NCI-H510A treated with DMSO at 0.1 percent for 48 hours (cell line): ENCODE results near the gene SLC2A9.

Experiments used
- DNase-seq: peaks from one replicate; lab custom pipeline; 2025; lab: John Stamatoyannopoulos, UW

SLC2A9 gene

DNA sequence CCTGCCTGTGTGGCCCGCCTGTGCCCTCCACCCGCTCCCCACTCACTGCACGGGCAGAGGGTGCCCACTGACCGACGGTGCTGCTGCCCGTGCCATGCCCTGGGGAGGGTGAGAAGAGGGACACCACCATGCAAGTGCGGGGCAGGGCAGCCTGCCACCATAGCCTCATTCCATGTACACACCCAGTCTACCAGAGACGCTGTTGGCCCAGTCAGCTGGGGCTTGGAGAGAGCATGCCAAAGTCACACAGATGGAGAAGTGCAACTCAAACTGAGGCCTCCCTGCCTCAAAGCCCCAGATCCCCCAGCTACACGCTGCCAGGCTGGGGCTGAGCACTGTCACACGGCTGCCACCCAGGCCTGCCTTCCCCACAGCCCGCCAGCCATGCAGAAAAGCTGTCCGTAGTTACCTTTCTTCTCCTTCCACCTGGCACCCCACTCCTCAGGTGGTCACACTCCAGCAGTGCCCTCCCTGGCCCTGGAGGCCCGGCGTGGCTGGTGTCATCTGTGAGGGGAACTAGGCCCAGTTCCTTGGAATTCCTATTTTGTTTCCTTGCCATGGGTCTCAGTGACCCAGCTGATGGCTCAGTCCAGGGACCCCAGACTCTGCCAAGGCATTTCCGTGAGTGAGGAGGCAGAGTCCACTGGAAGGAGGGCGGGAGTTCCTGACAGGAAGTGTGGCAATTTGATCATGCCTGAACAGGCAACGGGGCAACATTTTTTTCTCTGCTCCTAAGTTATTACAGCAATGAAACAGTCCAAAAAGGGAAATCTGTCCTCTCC is at the start of gene SLC2A9:
SLC2A9 (minus strand) TSS at position 627 of the 782 bp plus-strand sequence; CDS start at position 559, 68 bp downstream.
- no peak for DNase-seq

DNA sequence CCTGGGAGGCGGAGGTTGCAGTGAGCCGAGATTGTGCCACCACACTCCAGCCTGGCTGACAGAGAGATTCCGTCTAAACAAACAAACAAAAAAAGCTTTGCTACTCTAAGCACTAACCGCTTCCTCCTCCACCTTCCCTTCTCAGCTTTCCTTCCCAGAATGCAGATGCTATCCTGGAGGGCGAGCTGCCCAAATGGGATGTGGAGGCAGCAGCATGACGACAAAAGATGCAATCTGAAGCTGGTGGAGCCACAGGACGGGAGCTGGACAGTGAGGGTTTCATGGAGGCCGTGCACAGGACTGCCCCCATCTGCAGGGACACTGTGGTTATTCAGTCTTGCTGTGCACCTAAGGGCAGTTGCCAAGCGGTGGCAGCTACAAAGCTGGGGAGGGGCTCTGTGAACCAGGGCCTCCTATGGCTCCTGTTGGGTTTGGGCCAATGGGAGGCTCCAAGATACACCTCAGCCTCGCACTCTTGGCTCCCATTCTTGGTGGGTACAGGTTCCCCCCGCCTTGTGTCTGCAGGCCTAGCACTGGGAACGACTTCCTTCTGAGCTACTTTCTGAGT is 47.9 kb upstream of the SLC2A9 start:
- no peak for DNase-seq

DNA sequence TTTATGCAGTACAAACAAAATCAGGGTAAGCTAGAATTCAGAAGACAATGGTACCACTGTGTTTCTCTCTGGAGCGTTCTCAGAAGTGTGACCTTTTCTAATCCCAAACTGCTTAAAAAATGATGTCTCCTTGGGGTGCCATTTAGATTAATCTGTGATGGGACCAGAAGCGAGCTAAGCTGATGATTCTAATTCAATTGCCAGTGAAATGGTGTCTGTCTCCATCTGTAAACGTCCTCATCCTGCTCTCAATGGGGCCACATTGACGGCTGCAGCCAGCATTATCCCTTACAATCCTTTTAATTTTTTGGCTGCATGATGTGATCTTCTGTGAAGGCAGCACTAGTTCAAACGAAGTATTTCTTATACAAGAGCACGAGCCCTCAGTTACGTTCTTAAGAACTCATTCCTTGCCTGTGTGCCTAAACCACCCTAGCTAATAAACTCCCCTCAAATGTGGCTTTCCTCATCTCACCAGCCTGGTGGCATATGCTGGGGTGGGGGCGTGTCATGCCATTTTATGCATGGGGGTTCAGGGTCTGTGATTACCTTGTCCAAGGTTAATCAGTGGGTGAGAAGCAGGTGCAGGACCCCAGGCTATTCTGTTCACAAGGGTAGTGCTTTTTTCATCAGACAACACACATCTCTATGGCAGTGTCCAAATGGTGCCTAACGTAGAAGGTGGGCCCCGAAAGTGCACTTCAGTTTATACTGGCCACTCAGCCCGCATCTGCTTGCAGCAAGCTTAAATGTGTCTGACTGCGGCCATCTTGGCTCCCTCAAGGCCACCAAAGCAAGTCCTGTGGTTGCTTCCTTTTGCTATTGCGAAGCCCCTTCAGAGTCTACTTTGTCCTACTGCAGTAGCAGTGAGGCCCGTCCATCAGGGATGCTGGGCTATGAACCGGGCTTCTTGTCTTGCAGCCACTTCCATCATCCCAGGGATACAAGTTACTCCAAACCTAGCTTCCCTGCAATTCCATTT is 45.7 kb upstream of the SLC2A9 start:
- DNase-seq: no peak

DNA sequence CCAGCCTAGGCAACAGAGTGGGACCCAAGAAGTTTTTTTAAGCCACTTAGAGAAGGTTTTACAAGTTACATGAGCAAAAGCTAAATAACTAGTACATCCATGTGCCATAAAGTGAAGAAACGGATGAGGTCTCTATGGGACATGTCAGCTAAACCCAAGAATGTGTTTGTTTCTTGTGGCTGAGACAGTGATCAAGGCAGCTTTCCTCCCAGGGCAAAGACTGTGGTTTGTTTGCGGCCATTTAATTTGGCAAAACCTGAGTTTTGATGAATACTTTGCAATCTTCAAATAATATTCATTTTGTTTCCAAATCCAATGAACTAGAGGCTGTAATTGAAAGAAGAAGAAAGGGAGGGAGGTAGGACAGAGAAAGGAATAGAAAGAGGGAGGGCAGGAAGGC is 44.9 kb upstream of the SLC2A9 start:
- DNase-seq: no peak

DNA sequence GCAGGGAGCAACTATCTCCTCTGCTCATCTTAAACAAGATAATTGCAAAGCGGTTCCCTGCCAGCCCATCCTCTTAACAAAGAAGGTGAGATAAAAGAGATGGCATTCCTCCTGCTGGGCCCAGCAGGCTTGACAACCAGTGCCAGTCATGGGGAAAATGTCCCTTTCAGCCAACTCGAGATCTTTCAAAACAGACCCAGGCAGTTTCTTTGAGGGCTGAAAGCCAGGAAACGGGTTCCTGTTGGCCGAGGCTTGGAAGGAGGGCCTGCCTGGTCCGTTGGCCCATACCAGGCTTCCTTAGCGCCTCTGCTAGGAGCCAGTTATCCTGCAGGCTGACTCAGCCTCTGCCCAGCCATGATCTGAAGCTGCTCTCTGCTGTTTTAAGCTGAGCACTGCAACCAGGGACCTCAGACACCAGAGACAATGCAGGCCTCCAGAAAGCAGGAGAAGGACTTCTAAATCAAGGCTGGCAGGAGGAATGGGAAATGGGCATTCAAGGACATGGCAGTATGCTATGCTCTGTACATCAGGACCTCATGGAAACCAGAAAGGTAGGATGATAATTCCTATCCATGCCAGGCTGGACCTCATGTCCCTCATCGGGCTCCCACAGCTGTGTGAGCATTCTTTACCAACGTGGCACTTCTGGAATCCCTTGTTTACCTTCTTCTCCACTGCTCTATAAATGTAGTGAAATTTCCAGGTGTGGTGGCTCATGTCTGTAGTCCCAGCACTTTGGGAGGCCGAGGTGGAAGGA is 42.4 kb upstream of the SLC2A9 start:
- DNase-seq: no peak

DNA sequence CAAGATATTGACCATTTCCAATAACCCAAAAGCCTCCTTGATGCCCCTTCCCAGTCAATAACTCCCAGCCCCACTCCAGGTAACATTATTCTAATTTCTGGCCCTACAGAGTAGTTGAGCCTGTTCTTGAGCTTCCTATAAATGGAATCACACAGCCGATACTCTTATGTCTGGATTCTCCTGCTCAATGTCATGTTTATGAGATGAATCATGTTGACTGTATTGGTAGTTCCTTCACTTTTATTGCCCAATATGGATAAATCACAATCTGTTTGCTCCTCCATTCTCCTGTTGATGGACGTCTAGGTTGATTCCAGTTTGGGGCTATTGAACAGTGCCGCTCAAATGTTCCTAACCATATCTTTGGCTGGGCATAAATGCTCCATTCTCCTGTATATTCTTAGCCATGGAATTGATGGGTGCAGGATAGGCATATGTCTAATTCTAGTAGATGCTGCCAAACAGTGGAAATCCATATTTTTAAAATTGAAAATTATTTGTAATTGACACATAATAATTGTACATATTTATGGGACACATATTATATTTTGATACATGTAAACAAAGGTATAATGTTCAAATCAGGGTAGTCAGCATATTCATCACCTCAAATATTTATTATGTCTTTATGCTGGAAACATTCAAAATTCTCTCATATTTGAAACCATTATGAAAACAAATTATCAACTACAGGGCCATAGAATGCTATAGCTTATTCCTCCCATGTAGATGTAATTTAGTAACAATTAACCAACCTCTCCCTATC is 40.5 kb upstream of the SLC2A9 start:
- no peak for DNase-seq

DNA sequence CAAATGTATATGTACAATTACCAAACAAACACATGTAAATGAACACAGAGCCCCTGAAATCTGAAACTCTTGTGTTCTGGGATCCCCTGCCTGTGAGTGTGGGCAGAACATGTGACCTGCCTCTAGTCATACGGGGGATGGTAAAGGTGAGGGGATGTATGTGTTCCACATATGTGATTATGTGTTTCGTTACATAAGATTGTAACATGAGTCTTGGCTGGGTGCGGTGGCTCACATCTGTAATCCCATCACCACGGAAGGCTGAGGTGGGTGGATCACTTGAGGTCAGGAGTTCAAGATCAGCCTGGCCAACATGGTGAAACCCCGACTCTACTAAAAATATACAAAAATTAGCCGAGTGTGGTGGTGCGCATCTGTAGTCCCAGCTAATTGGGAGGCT is 37.1 kb upstream of the SLC2A9 start:
- DNase-seq: no peak

DNA sequence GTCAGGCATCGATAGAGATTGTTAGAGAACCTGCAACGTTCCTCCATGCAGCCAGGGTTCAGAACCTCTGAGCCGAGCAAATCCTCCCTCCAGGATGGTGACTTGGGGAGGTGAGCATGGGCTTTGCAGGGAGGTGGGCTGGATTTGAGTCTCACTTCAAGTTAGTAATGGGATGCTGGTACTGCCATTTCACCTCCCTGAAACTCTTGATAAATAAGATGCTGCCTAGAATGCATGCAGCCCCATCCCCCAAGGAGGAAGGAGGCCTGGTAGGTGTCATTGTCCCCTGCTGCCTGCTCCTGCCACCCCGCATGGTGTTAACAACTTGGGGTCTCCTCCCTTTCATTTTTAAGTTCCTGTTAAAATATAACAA is 35.7 kb upstream of the SLC2A9 start:
- DNase-seq: no peak

DNA sequence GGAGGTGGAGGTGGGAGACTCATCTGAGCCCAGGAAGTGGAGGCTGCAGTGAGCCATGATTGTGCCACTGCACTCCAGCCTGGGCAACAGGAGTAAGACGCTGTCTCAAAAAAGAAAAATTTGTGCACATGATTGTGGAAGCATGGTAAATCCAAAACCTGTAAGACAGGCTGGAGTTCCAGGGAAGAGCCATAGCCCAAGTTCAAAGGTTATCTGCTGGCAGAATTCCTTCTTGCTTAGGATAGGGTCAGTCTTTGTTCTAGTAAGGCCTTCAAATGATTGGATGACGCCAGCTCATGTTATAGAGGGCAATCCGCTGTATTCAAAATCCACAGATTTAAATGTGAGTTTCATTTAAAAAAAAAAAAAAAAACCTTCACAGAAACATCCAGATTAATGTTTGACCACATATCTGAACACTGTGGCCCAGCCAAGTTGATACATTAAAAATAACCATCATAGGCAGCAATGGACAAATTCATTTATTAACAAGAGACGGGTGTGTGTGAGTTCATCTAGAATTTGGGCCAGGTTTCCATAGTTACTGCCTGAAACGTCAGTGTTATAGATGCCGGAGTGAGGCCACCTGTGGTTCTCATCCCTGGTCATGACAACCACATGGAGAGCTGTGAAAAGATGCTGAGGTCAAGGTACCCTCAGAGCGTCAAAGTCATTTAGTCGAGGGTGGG is 35.2 kb upstream of the SLC2A9 start:
- no peak for DNase-seq

DNA sequence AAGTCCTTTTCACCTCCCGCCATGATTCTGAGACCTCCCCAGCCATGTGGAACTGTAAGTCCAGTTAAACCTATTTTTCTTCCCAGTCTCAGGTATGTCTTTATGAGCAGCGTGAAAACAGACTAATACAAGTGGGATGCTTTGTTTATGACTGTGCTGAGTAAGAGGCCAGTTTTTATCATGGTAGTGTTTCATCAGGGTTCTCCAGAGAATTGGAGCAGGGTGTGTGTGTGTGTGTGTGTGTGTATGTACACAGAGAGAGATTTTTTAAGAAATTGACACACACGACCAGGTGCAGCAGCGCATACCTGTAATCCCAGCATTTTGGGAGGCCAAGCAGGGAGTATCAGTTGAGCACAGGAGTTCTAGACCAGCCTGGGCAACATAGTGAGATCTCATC is 34.6 kb upstream of the SLC2A9 start:
- DNase-seq: no peak

DNA sequence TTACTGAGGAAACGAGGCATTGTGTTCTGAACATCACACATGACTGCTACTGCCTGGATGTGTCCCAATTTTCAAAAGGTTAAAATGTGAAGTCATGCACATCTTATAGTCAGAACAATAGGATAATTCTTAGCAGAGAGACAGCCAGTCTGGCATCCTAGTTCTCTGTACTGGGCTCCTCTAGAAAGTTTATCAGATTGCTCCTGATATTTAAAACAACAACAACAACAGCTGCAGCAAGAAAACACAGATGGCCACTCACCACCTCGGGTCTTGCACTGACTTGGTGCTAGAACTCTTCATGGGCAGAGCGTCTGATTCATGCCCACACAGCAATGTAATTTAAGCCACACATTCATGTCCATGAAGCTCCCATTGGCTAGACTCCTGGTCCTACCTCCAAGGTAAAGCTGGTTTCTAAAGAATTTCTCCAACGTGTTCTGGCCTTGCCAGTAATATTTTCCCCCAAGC is 33.3 kb upstream of the SLC2A9 start:
- no peak for DNase-seq

DNA sequence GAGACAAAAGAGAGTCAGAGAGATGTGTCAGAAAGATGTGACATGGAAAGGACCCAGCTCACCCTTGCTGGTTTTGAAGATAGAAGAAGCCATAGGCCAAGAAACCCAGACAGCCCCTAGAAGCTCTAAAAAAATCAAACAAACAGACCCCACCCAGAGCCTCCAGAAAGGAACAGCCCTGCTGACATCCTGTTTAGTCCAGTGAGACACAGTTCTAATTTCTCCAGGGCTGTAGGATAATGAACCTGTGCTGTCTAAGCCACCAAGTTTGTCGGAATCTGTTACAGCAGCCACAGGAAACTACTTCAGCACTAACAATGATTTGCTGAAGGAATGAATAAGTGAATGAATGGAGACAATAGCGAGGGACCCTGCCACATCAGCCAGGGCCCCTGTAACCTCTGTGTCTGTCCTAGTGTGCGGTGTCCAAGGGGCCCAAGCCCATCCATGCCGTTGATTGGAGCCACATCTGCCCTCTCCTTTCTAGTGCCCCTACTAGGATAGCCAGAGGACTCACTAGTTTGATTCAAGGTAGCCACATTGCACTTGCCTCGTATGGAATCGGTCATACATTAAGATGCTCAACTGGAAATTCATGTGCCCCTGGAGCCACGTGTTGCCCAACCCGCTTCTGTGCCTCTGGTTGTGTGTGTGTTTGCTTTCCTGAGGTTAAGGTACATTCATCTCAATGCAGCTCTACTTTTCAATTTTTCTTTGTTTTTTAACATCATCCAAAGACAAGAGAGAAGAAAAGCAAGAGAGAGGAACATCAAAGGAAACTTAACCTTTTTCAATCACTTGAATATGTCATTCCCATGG is 32.5 kb upstream of the SLC2A9 start:
- no peak for DNase-seq

DNA sequence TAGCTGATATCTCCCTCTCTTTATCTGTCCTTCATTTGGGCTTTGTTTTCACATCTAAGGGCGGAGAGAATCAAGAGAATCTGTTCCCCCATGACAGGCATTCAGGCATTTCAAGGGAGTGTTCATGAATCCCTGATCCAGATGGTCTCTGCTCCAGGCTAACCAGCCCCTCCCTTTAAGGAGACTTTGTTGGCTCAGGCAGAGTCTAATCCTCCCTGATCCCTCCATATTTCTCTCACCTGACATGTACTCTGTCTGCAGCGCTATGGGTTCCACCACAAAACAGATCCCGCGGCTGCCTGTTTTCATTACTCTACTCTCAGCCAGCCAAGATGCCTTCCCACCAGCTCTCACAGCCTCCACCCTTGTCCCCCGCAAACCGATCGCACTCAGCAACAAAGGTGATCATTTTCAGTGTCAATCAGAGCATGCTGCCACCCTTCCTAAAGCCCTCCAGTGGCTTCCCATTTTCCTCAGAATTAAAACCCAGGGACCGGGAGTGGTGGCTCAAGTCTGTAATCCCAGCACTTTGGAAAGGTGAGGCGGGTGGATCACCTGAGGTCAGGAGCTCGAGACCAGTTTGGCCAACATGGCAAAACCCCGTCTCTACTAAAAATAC is 30.3 kb upstream of the SLC2A9 start:
- DNase-seq: no peak

DNA sequence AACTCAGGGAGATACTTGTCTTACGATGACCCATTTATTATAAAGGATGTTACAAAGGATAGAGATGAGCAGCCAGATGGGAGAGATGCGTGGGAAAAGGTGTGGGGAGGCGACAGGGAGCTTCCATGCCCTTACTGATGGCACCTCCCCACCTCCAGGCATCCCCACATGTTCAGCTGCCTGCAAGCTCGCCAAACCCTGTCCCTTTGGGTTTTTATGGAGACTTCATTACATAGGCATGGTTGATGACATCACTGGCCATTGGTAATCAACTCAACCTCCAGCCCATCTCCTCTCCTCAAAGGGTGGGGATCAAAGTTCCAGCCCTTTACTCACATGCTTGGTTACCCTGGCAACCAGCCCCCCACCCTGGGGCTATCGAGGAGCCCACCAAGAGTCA is 29.4 kb upstream of the SLC2A9 start:
- no peak for DNase-seq

DNA sequence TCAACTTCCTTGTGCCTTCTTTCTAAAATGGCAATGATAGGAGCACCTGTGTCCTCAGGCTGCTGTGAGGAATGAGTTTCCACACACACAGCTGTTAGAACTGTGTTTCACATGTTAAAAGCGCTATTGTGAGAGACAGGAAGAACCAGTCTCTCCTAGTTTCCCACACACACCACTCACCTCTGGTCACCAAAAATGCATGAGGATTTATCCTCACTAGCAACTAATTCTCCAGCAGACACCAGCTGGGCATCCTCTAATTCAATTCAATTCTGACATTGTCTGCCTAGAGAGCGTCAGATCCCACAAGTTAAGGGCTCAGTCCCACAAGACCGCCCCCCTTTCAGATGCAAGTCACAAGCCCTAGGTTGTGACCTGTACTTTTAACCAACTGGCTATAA is 29.0 kb upstream of the SLC2A9 start:
- no peak for DNase-seq

DNA sequence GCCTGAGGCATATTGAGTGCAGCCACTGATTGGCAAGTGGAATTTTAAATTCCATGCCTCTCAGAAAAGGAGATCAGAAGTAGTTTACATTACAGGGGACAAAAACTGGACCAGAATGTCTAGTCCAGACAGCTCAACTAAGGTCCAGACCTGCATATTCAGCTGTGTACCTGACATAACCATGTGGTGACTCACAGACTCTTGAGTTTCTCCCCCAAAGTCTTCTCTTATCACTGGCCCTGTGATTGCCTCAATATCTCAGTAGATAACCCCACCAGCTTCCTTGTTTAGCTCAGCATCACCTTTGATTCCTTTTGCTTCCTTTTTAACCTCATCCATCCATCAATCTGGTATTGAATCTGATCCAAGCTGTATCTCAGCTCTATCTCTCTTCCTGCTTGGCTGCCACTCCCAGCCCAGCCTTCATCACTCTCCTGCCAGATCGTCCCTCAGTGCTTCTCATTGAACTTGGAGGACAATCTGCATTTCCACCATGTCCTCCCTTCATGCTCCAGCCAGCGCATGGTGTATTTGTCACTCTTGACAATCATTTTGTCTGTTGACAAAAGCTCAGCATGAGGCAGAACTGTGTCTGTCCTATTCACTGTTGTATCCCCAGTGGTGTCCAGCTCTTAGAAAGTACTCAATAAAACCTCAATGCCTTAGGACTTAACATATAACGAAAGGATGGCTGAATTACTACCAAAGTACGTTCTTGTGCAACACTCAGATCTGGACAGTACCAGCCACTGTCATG is 27.8 kb upstream of the SLC2A9 start:
- no peak for DNase-seq

DNA sequence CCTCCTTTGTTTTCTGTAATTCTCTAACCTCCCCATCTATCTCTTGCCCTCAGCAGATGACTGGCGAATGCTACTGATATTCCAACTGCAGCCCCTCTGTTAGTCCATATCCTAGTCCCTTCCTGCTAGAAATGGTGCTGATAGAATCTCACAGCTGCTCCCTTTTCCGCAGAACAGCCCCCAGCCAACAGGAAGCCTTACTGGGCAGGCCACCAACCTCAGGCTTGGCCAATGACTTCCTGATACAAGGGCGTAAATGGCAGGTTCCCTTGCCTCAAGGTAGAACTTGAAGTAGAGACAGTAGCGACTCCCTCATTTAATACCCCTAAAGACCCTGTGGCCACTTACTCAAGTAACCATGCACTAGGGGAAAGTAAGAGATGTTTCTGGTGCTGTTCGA is 26.7 kb upstream of the SLC2A9 start:
- no peak for DNase-seq

DNA sequence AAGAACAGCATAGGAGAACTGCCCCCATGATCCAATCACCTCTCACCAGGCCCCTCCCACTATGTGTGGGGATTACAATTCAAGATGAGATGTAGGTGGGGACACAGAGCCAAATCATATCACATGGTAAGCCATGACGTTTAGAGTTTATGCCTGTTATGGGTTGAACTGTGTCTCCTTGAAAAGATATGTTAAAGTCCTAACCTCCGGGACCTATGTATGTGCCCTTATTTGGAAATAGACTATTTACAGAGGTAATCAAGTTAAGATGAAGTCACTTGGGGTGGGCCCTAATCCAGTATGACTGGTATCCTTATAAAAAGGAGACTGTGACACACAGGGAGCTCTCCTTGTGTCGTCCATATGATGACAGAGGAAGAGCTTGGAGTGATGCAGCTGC is 25.2 kb upstream of the SLC2A9 start:
- DNase-seq: no peak
